Neural cell (in vitro differentiated cells): ENCODE results near the gene GPS2.

ENCODE experiments used
- EZH2 ChIP-seq: fragments of 200-600, 300-800 bp; shearing (Covaris generic), sonication (generic); IDR thresholded peaks from 2 replicates; pipeline ENCODE4 v1.6.1; 2014; ENCODE audit warnings: antibody characterized with exemption, low read length, borderline replicate concordance, mild to moderate bottlenecking; ENCODE audit not compliant: insufficient read depth, poor library complexity, severe bottlenecking
- POLR2AphosphoS5 ChIP-seq: IDR thresholded peaks from 2 replicates; pipeline ENCODE4 v1.6.1; 2012
- RAD21 ChIP-seq: fragments of 450-650 bp; conservative IDR thresholded peaks from 2 replicates; pipeline ENCODE4 v1.6.1; 2014; ENCODE audit warnings: antibody characterized with exemption, mild to moderate bottlenecking, moderate library complexity
- SMC3 ChIP-seq: fragments of 450-650 bp; conservative IDR thresholded peaks from 2 replicates; pipeline ENCODE4 v1.6.1; 2014; ENCODE audit warnings: antibody characterized with exemption, mild to moderate bottlenecking, moderate library complexity; ENCODE audit not compliant: poor library complexity
- TAF1 ChIP-seq: IDR thresholded peaks from 2 replicates; pipeline ENCODE4 v1.6.1; 2012; ENCODE audit warnings: low read depth
- TF ChIP-seq, protein P1 (sequence below): fragments of 450-650 bp; IDR thresholded peaks from 2 replicates; pipeline ENCODE4 v1.5.1; 2014; ENCODE audit warnings: antibody characterized with exemption, mild to moderate bottlenecking, moderate library complexity; ENCODE audit not compliant: poor library complexity, severe bottlenecking
- TF ChIP-seq, protein P2 (sequence below): IDR thresholded peaks from 2 replicates; pipeline ENCODE4 v1.6.1; 2012; ENCODE audit warnings: borderline replicate concordance

- TF ChIP-seq, protein P1, sequence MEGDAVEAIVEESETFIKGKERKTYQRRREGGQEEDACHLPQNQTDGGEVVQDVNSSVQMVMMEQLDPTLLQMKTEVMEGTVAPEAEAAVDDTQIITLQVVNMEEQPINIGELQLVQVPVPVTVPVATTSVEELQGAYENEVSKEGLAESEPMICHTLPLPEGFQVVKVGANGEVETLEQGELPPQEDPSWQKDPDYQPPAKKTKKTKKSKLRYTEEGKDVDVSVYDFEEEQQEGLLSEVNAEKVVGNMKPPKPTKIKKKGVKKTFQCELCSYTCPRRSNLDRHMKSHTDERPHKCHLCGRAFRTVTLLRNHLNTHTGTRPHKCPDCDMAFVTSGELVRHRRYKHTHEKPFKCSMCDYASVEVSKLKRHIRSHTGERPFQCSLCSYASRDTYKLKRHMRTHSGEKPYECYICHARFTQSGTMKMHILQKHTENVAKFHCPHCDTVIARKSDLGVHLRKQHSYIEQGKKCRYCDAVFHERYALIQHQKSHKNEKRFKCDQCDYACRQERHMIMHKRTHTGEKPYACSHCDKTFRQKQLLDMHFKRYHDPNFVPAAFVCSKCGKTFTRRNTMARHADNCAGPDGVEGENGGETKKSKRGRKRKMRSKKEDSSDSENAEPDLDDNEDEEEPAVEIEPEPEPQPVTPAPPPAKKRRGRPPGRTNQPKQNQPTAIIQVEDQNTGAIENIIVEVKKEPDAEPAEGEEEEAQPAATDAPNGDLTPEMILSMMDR = no peak
- TF ChIP-seq, protein P2, sequence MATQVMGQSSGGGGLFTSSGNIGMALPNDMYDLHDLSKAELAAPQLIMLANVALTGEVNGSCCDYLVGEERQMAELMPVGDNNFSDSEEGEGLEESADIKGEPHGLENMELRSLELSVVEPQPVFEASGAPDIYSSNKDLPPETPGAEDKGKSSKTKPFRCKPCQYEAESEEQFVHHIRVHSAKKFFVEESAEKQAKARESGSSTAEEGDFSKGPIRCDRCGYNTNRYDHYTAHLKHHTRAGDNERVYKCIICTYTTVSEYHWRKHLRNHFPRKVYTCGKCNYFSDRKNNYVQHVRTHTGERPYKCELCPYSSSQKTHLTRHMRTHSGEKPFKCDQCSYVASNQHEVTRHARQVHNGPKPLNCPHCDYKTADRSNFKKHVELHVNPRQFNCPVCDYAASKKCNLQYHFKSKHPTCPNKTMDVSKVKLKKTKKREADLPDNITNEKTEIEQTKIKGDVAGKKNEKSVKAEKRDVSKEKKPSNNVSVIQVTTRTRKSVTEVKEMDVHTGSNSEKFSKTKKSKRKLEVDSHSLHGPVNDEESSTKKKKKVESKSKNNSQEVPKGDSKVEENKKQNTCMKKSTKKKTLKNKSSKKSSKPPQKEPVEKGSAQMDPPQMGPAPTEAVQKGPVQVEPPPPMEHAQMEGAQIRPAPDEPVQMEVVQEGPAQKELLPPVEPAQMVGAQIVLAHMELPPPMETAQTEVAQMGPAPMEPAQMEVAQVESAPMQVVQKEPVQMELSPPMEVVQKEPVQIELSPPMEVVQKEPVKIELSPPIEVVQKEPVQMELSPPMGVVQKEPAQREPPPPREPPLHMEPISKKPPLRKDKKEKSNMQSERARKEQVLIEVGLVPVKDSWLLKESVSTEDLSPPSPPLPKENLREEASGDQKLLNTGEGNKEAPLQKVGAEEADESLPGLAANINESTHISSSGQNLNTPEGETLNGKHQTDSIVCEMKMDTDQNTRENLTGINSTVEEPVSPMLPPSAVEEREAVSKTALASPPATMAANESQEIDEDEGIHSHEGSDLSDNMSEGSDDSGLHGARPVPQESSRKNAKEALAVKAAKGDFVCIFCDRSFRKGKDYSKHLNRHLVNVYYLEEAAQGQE = no peak
- TF ChIP-seq EZH2 (no peak), SMC3 (no peak), POLR2AphosphoS5 (no peak), TAF1 (no peak), RAD21 (no peak)
Observed at GRCh38 chr17:7361906-7362305, 46.7 kb upstream of the GPS2 start.
